GM10266 (cell line): ENCODE results near the gene VWC2L.

Experiments
- DNase-seq: peaks from one replicate; pipeline ENCODE4 v3.0.0; 2012; ENCODE audit errors: extremely low spot score
- CTCF ChIP-seq: IDR thresholded peaks from 2 replicates; pipeline ENCODE4 v1.5.1; 2012; ENCODE audit warnings: mild to moderate bottlenecking, low read depth; ENCODE audit not compliant: control insufficient read depth, insufficient read depth; ENCODE audit errors: missing control alignments

VWC2L gene

GRCh38 chr2:214503568-214503967 is 92.7 kb downstream of the VWC2L start:
- no peak for DNase-seq
- TF ChIP-seq CTCF, result no peak

- no peak for TF ChIP-seq CTCF
- DNase-seq, result no peak
Measured at GRCh38 chr2:214504599-214505376, 93.9 kb downstream of the VWC2L start.

- no peak for DNase-seq
- TF ChIP-seq CTCF, result no peak
Measured at GRCh38 chr2:214507032-214507431, 96.2 kb downstream of the VWC2L start.

GRCh38 chr2:214514704-214515103 is 103.8 kb downstream of the VWC2L start:
- no peak for DNase-seq
- no peak for TF ChIP-seq CTCF

- no peak for DNase-seq
- no peak for TF ChIP-seq CTCF
Measured at GRCh38 chr2:214515111-214515510, 104.3 kb downstream of the VWC2L start.

- no peak for DNase-seq
- no peak for TF ChIP-seq CTCF
Measured at GRCh38 chr2:214519258-214519818, 108.5 kb downstream of the VWC2L start.

- no peak for DNase-seq
- no peak for TF ChIP-seq CTCF
Measured at GRCh38 chr2:214529021-214529420, 118.2 kb downstream of the VWC2L start.
